Effector CD8-positive, alpha-beta T cell (primary cell): ENCODE measurements around the gene MEDAG.

Experiments used
- DNase-seq: peaks from one replicate; lab custom pipeline; 2025; lab: John Stamatoyannopoulos, UW

The MEDAG gene

GRCh38 chr13:30872685-30873461 lies 33.2 kb upstream of the MEDAG start:
- no peak for DNase-seq

DNA sequence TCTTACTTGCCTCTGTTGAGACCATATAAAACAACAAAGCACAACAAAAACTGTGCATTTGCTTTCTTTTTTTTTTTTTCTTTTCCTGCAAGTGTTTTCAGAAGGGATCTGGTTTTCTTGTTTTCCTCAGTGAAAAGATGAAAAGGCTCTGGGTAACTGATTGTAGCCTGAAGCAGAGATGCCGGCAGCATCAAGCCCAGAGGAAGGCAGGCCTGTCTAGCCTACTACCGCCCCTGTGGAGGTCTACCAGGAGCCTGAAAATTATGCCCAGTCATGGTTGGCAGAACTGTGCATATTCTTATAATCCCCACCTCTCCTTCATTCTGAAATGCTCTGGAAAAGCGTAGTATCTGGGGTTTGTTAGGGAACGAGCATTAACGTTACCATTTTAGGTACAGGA lies 32.6 kb upstream of the MEDAG start:
- no peak for DNase-seq

GRCh38 chr13:30874111-30874510 lies 32.0 kb upstream of the MEDAG start:
- DNase-seq: no peak

- DNase-seq: no peak
Measured at GRCh38 chr13:30874561-30874960, 31.5 kb upstream of the MEDAG start.

GRCh38 chr13:30877335-30877734 lies 28.7 kb upstream of the MEDAG start:
- no peak for DNase-seq

- no peak for DNase-seq
Measured at GRCh38 chr13:30880151-30880855, 25.8 kb upstream of the MEDAG start.

DNA sequence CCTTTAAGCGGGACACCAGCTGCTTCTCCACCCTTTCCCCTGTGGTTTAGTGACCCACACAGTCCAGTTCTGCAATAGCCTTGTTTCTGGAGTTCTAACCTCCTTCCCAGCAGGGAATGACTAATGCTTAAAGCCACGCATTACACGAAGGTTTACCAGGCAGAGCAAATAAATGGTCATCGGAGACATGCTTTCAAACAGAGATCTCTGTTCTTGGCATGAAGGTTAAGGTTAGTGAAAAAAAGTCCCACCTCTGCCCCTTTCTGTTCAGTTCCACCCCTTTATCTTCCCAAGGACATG lies 25.3 kb upstream of the MEDAG start:
- no peak for DNase-seq

GRCh38 chr13:30881191-30881651 lies 24.9 kb upstream of the MEDAG start:
- DNase-seq: no peak

DNA sequence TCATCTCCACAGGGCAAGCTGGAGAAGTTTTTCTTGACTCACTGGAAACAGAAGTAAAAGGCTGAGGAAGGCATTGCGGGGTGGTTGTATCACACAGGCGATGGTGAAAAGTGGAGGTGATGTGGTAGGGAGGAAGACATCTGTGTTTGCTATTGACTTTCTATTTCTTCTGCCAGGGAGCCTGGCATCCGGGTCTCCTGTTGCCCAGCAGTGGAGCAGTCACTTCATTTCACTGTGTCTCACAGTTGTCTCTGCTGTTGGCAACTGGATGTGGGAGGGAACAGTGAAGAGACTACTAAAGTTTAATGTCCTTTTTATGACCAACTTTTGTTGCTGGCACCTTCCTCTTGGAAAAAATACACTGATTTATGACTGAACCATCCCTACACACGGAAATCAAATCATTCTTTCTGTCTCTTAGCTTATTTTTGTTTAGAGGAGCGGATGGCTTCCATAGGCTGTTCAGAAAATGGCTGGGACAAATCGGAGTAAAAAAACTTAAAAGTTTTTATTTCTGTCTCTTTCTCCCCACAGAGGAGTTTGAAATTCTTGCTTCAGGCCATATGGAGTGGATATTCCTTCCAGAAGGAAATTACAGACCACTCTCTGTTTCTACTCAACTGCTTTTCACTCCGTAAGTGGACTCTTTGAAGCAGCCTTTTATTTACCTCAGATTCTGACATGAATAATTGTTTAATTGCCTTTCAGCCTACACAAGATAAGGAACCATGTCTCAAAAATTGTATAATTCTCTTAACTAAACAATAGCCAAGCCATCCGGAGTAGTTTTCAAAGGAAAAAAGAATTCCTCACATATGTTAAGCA lies 23.8 kb upstream of the MEDAG start:
- DNase-seq: no peak

GRCh38 chr13:30882996-30883766 lies 22.9 kb upstream of the MEDAG start:
- DNase-seq: no peak

- no peak for DNase-seq
Measured at GRCh38 chr13:30884543-30884942, 21.5 kb upstream of the MEDAG start.

DNA sequence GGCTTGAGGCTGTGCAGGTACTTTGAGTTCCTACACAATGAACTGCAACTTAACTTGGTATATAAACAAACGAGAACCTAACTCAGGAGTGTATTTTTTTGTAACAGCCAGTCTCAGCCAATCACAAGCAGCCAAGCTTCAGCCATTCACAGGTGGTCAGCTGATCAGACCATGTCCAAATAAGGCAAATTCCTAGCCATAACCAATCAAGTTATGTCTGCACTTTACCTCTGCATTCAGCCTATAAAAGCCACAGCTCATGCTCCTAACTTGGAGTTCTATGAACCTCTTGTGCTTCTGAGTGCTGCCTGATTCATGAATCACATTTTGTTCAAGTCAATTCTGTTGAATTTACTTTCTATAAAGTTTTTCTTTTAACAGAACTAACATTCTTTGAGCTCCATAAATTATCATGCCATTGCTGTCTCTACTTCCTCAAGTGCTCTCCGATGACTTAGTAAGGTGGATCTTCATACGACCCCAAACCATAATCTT lies 16.8 kb upstream of the MEDAG start:
- no peak for DNase-seq

GRCh38 chr13:30892966-30893365 lies 13.1 kb upstream of the MEDAG start:
- DNase-seq: no peak

DNA sequence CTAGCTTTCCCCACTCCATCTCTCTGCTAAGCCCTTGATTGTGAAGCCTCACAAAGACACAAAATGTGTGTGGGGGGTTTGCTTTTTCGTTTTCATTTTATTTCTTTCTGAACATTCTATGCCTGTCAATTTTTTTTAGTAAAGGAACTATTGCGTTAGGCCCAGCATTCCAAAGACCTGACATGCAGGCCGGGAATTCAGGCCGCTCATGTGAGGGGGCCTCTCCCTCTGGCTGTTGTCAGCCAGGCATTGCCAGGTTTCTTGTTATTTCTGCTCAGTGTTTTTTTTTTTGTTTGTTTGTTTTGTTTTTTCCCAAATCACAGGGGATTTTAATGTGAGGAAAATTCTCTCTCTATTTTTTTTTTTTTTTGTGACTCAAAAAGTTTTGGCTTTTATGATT lies 10.3 kb upstream of the MEDAG start:
- no peak for DNase-seq

GRCh38 chr13:30898070-30898469 lies 8.0 kb upstream of the MEDAG start:
- no peak for DNase-seq

DNA sequence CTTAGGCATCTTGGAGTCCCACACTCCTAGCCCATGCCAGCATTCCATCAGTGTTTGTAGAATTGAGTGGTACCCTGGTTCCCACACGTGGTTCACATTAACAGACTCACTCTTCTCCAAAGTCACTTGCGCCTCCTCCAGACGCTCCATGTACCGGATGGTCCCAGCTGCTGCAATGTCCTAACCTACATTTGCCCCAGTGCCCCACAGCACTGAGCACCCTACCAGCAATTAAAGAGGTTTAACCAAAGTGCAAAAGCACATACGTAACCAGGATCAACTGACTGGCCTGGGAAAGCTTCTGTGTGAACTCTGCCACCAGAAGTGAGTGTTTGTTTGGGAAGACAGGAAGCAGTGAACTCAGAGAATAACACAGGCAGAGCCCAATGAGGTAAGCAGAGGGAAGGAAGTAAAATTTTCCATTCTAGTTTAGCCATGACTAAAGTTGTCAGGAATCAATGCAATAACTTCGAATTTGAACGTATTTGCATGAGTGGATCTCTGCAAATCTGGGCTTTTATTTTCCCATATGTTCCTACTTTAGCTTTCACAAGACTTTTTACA lies 7.3 kb upstream of the MEDAG start:
- DNase-seq: no peak

DNA sequence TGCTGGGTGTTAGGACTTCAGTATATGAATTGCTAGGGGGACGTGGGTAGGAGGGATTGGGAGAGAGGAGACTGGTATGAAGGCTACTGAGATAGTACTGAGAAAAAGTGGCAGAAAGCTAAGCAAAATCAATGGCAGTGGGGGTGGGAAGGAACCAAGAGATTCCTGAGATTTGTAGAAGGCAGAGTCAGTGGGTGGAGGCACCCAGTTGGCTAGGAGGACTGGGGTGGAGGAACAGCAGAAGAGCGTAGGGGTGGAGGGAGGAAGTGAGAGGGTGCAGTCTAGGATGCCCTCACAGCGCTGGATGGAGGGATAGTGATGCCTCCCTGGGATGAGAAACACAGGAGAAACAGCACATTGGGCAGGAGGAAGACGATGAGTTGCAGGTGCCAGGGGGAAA lies 5.6 kb upstream of the MEDAG start:
- no peak for DNase-seq

GRCh38 chr13:30900952-30901749 lies 4.9 kb upstream of the MEDAG start:
- no peak for DNase-seq

GRCh38 chr13:30904043-30904442 lies 2.0 kb upstream of the MEDAG start:
- DNase-seq: no peak

GRCh38 chr13:30906411-30907051 lies 460 bp downstream of the MEDAG start:
- DNase-seq: no peak
